SHP77 treated with DMSO at 0.1 percent for 48 hours (cell line): ENCODE measurements around the gene MYH11.
"Not testable (repeated sequence)": the region's sequence is repeated elsewhere in the genome, so short reads cannot be mapped to it uniquely, and the experiment has no call there.

ENCODE experiments used
- DNase-seq: peaks from one replicate; lab custom pipeline; 2025; lab: John Stamatoyannopoulos, UW

MYH11 gene

DNA sequence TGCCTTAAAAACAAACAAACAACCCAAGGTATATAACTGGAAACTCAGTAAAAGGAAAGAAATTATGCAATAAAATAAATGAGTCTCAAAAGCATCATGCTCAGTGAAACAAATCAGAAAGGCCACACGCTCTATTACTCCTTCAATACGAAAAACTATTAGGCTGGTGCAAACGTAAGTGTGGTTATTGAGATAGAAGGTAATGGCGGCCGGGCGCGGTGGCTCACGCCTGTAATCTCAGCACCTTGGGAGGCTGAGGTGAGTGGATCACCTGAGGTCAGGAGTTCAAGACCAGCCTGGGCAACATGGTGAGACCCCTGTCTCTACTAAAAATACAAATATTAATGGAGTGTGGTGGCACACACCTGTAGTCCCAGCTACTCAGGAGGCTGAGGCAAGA lies 17.6 kb downstream of the MYH11 start:
- not testable (repeated sequence) for DNase-seq

DNA sequence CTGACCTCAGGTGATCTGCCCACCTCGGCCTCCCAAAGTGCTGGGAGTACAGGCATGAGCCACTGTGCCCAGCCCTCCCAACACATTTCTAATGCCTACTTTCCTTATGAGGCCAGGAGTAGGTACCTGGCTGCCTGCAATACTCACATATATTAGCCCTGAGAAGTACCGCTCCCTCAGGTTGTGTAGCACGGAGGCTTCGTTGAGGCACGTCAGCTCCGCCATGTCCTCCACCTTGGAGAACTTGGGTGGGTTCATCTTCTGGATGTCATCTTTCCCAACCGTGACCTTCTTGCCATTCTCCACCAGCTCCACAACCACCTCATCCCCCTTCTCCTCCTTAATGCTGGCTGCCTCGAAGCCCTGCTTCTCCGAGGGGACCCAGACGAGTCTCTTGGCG lies 19.1 kb downstream of the MYH11 start:
- DNase-seq: no peak

DNA sequence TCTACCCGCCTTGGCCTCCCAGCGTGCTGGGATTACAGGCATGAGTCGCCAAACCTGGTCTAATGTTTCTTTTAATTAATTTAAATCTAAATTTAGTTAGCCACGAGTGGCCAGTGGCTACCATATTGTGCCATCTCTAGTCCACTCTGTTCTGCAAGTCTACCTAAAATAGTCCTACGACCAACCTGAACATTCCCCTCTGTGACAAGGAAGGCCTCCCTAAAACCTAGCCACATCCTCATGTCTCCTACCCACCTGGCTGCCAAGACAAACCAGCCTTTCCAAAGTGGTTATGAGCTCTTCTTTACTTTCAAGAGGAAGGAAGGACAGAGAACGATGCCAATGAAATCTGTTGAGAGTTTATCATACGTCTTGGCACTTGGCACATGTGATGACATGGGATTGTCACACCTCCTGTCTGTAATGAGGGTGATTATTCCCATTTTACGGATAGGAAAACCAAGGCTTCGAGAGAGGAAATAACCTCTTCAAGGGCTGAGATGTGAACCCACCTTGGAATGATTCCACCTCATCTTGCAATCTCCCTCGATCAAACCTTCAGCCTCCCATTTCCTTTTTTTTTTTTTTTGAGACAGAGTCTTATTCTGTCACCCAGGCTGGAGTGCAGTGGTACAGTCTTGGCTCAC lies 19.7 kb downstream of the MYH11 start:
- no peak for DNase-seq

DNA sequence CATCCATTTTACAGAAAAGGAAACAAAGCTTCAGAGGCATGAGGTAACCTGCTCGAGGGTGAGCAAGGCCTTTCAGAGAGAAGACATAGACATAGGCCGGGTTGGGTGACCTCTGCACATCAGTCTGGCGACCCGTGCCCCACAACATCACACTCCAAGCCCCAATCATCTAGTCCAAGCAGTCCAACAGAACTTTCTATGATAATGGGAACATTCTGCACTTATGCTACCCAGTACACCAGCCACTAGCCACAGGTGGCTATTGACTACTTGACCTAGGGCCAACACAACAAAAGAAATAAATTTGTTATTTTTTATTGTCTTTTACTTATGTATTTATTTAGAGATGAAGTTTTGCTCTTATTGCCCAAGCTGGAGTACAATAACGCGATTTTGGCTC lies 20.8 kb downstream of the MYH11 start:
- no peak for DNase-seq

DNA sequence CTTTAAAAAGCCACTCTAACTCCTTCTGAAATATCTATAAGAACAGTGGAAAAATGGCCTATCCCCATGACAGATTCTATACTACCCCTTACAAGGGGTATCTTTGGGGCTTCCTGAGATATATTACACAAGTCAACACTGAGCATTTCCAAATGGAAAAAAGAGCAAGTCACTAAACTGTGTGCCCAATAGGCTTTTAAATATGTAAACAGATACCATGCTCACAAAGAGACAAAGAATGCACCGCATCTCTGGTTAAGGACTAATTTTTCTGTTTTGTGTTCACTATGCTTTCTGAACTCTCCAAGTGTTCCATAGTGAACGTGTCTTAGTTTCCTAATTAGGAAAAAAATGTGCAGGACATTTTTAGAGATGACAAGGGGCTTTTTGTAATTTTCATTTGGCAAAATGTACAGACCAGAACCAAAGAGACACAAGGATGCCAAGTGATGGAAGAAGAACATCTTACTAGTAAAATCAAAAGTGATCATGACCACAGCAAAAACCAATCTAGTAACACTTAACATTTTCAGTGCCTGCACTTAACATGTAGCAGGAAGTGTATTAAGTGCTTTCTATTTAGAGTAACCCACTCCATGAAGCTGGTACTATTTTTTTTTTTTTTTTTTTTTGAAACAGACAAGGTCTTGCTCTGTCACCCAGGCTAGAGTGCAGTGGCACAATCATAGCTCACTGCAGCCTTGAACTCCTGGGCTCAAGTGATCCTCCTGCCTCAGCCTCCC lies 21.5 kb downstream of the MYH11 start:
- DNase-seq: no peak

DNA sequence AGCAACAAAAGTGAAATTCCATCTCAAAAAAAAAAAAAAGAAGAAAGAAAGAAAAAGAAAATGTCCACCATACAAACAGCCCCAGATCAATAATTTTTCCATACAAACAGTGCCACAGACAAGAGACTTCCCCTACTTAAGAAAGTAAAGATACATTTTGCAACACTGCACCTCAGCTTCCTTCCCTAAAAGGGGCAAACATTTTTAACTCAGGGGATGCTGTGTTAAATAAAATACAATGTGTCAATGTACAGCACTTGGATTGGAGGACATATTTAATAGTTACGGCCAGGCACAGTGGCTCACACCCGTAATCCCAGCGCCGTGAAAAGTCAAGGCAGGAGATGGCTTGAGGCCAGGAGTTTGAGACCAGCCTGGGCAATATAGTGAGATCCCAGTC lies 22.3 kb downstream of the MYH11 start:
- DNase-seq: no peak

DNA sequence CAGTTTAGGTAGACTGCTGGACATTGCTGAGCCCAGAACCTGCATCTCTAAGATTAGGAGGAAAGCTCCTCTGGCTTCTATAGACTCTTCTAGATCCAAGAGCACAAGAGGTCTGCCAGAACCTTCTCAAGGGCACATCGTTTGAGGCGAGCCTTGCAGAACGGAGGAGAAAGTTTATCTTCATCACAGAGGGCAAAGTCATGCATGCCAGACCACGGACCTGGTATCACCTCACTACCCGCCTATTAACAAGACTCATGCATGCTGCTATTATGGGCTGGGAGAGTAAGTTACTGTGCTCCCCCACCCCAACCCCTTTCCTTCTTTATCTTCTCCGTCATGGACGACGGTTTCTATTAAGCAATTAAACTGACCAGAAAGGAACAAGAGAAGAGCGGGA lies 23.3 kb downstream of the MYH11 start:
- DNase-seq: no peak

DNA sequence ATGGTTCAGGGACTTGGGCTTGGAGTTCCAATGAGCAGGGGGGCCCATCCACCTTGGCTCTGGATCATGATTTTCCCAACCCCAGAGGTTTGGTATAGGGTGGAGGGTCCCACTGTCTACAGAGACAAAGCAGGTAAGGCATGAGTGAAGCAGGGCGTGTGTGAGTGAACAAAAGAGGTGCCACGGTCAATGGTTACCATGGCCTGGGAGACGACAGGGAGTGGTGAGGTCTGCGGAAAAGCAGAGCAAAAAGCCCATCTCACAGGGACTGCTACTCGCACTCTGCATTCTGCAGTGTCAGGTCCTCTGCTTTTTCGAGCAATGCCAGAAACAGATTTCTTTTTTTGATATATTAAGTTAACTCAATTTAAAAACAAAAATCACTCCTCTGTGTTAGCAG lies 24.6 kb downstream of the MYH11 start:
- DNase-seq: no peak

DNA sequence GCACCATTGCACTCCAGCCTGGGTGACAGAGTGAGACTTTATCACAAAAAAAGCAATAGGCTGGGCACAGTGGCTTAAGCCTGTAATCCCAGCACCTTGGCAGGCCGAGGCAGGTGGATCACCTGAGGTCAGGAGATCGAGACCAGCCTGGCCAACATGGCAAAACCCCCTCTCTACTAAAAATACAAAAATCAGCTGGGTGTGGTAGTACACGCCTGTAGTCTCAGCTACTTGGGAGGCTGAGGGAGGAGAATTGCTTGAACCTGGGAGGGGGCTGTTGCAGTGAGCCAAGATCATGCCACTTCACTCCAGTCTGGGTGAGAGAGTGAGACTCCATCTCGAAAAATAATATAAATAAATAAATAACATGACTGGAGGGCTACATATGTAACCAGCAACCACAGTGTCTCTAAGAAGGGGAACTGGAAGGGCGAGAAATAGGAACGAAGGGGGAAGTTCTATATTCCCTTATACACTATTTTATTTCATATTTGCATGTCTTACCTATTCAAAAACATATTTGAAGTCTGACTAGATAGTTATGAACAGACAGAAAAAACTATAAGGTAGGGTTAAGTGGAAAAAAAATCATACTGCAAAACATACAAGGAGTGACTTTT lies 25.9 kb downstream of the MYH11 start:
- DNase-seq: no peak

DNA sequence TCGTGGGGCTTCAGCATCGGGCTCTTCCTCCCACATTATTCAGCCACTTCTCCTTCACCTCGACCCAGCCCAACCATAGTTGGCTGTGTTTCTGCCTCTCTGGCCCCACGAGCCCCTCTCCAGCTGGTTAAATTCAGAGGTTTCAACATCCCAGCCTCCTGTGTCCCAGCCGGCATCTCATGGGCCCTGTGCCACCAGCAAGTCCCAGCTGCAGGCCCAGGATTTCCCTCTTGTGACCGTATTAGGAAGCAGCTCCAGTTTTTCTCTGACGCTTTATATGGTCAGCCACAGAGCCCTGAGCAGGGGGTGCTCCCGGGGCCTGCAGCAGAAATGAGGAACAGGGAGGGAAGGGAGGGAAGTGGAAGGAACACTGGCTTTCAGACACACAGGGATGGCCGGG lies 27.4 kb downstream of the MYH11 start:
- no peak for DNase-seq

DNA sequence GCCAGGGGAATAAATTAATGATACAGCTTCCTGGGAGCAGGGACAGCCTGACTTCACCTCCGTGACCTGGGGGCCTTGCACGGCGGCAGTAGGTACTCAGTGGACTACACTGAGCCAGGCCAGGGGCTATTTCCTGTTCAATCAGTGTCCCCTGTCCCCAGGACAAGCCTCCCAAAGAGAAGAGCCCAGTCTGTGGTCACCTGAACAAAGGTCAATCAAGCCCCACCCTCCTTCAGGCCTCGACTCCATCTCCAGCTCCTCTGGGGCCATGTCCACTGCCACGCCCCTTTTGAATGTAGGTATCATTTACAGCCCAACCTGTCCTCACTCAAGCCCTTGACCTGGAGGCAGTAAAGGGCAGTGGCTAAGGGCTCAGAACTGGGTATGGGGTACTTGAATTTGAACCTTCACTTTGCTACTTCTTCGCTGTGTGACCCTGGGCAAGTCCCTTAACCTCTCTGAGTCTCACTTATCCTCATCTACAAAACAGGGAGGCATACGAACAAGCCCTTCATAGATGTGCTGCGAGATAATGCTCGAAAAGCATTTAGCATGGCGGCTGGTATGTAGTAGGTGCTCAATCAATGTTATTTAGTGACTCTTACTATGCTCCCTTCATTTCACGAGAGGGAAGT lies 29.0 kb downstream of the MYH11 start:
- DNase-seq: no peak

DNA sequence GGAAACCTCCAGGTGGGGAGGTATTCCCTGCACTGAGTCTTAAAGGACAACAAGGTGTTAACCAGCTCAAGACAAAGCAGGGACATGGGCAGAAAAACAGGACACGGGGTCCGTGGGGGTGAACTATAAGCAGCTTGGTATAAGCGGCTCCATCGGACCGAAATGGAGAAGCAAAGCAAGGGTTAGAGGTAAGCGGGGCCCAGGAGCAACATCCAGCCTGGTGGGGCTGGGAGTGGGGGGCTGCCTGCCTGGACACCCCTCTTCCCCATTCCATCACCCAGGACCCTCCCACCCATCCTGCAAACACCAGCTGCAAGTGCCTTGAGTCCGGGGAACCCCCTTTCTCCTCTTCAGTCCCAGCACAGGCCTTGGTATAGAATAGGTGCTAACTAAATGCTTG lies 29.5 kb downstream of the MYH11 start:
- DNase-seq: no peak

DNA sequence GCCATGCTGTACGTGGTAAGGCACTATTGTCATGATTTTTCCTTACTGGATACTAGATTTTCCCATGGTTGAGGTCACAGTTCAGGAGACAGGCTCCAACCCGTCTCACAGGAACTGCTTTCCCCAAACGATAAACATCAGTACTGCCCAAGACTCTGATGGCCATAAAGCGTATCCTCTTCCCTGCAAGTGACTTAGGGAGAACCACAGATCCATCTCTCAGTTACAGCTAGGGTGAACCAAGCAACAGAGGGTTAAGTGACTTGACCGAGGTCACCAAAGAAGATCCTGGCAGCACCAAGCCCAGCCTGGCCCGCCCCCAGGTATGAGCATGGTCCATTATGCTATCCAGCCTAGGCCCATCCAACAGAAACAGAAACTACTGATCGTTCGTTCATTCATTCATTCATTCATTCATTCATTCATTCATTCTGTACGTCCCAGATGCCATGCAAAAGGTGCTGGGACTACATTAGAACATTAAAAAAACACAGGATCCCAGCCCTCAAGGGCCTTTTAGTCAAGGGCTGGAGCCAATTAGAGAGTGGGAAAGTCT lies 31.0 kb downstream of the MYH11 start:
- no peak for DNase-seq

DNA sequence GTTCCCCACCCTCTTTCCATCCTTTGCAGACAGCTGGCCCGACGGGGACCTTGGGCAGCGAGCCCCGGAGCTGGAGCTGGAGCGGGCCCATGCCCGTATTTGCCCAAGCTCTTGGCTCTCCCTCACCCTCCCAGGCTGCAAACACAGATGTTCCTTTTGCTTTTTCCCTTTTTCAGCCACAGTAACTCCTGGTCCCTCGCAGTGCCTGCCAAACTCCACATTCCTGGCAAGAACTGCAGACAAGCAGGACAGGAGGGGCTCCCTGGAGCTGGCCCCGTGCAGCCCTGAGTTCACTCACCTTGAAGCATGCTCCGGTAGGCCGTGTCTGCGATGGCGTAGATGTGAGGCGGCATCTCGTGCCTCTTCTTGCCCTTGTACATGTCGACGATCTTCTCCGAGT lies 33.9 kb downstream of the MYH11 start:
- no peak for DNase-seq

DNA sequence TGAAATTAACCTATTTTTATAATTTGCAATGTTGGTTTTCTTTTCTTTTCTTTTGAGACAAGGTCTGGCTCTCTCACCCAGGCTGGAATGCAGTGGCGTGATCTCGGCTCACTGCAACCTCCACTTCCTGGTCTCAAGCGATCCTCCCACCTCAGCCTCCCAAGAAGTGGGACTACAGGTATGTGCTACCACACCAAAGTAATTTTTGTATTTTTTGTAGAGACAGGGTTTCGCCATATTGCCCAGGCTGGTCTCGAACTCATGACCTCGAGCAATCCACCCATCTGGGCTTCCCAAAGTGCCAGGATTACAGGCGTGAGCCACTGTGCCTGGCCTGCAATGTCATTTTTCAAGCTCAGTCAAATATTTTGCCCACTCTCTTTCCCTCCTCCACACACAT lies 36.0 kb downstream of the MYH11 start:
- no peak for DNase-seq

DNA sequence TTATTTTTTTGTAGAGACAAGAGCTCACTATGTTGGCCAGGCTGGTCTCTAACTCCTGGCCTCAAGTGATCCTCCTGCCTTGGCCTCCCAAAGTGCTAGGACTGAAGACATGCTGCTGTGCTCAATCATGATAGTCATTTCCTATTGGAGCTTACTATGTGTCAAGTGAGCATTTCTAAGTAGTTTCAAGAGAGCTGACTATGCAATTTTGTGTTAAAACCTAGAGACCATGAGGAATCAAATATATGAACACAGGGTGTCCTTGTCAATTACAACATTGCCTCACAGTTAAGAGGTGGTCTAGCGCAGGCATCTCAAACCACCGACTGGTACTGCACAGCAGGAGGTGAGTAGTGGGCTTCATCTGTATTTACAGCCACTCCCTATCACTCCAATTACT lies 37.8 kb downstream of the MYH11 start:
- DNase-seq: no peak

DNA sequence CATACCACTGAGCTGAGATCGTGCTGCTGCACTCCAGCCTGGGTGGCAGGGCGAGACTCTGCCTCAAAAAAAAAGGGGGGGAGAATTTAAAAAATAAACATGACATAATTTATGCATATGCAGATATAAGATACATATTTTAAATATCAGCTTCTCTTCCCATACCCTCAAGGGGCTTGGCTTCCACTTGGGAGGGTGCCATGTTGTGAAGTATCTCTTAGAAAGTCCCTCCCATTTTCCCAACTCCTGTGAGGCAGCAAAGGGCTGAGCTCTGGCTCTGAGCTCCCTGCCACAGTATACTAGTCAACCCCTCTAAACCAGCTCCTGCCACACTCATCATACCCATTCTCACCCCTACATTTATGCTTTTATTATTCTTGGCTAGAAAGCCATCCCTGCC lies 39.4 kb downstream of the MYH11 start:
- DNase-seq: no peak

DNA sequence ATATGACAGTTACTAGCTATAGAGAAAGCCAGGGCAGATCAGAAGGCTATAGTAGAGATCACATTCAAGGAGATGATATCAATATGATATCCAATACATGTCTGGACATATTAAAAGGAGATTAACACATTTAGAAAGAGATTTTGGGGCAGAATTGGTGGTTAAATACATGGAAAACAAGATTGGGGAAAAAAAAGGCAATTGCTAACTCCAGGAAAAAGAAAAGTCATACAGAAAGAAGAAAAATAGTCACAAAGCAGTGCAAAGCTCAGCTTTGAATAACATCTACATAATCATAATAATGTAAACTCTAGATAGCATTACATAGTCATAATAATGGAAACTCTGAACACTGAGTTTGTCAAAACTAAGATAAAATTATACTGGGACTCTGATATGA lies 40.6 kb downstream of the MYH11 start:
- no peak for DNase-seq

DNA sequence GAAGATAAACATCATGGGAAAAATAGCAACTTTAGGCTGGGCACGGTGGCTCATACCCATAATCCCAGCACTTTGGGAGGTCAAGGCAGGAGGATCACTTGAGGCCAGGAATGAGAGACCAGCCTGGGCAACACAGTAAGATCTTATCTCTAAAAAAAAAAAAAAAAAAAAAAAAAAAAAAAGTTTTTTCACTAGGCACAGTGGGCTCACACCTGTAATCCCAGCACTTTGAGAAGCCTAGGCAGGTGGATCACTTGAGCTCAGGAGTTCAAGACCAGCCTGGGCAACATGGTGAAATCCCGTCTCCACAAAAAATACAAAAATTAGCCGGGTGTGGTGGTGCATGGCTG lies 44.5 kb downstream of the MYH11 start:
- DNase-seq: not testable (repeated sequence)

DNA sequence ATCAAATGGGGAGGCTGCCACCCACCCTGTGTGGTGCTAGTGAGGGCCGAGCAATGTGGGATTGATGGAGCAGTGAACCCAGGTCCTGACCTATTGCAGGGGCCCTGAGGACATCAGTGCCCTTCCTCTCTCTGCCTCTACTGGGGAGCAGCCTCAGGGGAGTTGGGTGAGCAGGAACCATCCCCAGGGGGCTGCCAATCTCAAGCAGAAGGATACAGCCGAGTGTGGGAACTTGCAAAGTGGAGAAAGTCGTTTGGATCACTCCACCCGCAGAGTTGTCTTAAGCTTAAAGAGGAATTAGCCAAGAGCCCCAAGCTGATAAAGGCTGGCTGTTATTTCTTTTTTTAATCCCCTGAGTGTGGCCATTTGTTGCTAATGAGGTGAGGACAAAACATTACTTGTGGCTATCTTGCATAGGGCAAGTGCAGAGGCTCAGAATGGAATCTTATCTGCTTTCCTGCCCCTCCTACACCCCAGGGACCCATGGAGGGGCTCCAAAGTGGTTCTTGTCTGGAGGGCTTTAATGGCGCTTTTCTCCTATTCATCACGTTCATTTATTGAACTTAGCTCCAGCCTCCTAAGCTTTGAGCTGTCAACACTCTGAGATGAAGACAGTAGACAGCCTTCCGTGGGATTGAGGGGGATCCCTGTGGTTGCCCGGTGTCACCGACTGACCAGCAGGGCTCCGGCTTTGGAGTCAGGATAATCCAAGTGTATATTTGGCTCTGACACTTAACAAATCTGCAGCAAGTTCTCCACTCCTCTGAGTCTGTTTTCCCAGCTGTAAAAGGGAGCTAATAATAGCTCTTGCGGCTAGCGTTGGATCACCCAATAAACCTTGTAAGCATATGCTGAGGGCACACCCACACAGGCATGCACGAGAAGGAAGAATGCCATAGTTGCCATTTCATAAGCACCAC lies 45.1 kb downstream of the MYH11 start:
- DNase-seq: no peak

DNA sequence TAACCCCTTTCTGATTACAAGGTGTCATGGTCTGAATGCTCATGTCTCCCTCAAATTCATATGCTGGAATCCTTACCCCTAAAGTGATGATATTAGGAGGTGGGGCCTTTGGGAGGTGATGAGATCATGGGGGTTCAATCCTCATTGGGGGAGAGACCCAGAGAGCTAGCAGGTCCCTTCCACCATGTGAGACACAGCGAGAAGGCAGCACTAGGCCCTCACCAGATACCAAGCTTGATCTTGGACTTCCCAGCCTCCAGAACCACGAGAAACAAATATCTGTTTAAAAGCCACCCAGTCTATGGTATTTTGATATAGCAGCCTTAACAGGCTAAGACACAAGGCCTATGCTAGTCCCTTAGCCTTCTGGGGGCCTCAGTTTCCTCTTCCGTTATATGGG lies 45.9 kb downstream of the MYH11 start:
- no peak for DNase-seq

DNA sequence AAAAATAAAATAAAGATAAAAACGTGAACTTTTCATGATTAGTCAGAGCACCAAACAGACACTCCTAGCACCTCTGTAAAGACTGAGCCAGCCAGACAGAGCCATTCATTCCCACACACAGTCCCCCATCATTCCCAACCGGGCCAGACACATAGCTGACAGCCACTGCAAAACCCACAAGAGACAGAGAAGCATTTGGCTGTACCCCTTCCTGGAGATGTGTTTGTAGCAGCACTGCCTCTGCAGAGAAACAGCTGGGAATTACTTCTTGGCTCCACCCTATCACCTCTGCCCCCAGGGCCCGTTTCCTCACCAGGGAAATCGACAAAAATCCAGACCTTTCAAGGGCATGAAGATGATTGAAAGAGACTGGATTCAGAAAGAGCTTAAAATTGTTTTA lies 46.4 kb downstream of the MYH11 start:
- no peak for DNase-seq
